Measurements from ENCODE around the gene B3GNT4. TPM values are rescaled to one million over a fixed set of nuclear protein-coding genes. Genes with fewer than 3 reads are reported as not detected.
"Not testable (repeated sequence)": the region's sequence is repeated elsewhere in the genome, so short reads cannot be mapped to it uniquely, and the experiment has no call there.

Gene B3GNT4
- total and polyA plus RNA-seq, 2 donors from 2014 or later, result 0.35 to 8.0 TPM

DNA sequence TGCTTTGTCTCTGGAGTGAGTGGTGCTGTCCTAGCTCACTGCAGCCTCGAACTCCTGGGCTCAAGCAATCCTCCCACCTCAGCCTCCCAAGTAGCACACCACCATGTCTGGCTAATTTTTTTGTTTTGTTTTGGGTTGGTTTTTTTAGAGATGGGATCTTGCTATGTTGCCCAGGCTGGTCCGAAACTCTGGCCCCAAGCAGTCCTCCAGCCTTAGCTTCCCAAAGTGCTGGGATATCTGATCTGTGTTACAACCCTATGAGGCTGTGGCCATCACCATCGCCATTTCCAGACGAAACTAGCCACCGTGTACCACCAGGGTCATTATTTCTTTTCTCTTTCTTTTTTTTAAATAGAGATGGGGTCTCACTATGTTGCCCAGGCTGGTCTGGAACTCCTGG, 32.1 kb upstream of the B3GNT4 start:
- Histone ChIP-seq H3K4me1 (ENCODE audit: control insufficient read depth in 2 of 3, insufficient read depth in 2 of 3, low read depth in 1 of 3, low read length in 3 of 3) (no peaks in the 10 kb centered on the region), H3K9me3 (ENCODE audit: control insufficient read depth in 2 of 3, insufficient read depth in 1 of 3, low read length in 3 of 3) (no peaks in the 10 kb centered on the region), H3K36me3 (ENCODE audit: control insufficient read depth in 2 of 3, insufficient read depth in 3 of 3, low read length in 3 of 3) (no peaks in the 10 kb centered on the region), H3K9ac (ENCODE audit: low read length in 3 of 3) (no peak overlapping the region), H3K27ac (ENCODE audit: low read depth in 2 of 2, low read length in 2 of 2) (no peak overlapping the region), H3K4me3 (ENCODE audit: low read length in 3 of 3) (no peak overlapping the region), H3K27me3 (ENCODE audit: control insufficient read depth, insufficient read depth, low read length) (no peaks in the 10 kb centered on the region)
- DNase-seq, result no peak
- FAIRE-seq, result no peak
- intact Hi-C loops (cut with DNase I), result no loop called here
- TF ChIP-seq, protein P1, sequence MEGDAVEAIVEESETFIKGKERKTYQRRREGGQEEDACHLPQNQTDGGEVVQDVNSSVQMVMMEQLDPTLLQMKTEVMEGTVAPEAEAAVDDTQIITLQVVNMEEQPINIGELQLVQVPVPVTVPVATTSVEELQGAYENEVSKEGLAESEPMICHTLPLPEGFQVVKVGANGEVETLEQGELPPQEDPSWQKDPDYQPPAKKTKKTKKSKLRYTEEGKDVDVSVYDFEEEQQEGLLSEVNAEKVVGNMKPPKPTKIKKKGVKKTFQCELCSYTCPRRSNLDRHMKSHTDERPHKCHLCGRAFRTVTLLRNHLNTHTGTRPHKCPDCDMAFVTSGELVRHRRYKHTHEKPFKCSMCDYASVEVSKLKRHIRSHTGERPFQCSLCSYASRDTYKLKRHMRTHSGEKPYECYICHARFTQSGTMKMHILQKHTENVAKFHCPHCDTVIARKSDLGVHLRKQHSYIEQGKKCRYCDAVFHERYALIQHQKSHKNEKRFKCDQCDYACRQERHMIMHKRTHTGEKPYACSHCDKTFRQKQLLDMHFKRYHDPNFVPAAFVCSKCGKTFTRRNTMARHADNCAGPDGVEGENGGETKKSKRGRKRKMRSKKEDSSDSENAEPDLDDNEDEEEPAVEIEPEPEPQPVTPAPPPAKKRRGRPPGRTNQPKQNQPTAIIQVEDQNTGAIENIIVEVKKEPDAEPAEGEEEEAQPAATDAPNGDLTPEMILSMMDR (IDR thresholded peaks at IDR 0.05; ENCODE audit: borderline replicate concordance, extremely low read depth, insufficient read depth), result no peak

GRCh38 chr12:122172262-122172939, 31.1 kb upstream of the B3GNT4 start:
- no peak for DNase-seq
- H3K4me3 ChIP-seq (ENCODE audit: low read length in 3 of 3), result no peak overlapping the region
- no peak overlapping the region for H3K9ac ChIP-seq (ENCODE audit: low read length in 3 of 3)
- no peaks in the 10 kb centered on the region for H3K9me3 ChIP-seq (ENCODE audit: control insufficient read depth in 2 of 3, insufficient read depth in 1 of 3, low read length in 3 of 3)
- H3K4me1 ChIP-seq (ENCODE audit: control insufficient read depth in 2 of 3, insufficient read depth in 2 of 3, low read depth in 1 of 3, low read length in 3 of 3), result no peaks in the 10 kb centered on the region
- H3K27me3 ChIP-seq (ENCODE audit: control insufficient read depth, insufficient read depth, low read length), result no peaks in the 10 kb centered on the region
- intact Hi-C loops (cut with DNase I), result no loop called here
- no peaks in the 10 kb centered on the region for H3K36me3 ChIP-seq (ENCODE audit: control insufficient read depth in 2 of 3, insufficient read depth in 3 of 3, low read length in 3 of 3)
- H3K27ac ChIP-seq (ENCODE audit: low read depth in 2 of 2, low read length in 2 of 2), result no peak overlapping the region
- TF ChIP-seq, protein P1 (IDR thresholded peaks at IDR 0.05; ENCODE audit: borderline replicate concordance, extremely low read depth, insufficient read depth), result no peak
- FAIRE-seq, result no peak

DNA sequence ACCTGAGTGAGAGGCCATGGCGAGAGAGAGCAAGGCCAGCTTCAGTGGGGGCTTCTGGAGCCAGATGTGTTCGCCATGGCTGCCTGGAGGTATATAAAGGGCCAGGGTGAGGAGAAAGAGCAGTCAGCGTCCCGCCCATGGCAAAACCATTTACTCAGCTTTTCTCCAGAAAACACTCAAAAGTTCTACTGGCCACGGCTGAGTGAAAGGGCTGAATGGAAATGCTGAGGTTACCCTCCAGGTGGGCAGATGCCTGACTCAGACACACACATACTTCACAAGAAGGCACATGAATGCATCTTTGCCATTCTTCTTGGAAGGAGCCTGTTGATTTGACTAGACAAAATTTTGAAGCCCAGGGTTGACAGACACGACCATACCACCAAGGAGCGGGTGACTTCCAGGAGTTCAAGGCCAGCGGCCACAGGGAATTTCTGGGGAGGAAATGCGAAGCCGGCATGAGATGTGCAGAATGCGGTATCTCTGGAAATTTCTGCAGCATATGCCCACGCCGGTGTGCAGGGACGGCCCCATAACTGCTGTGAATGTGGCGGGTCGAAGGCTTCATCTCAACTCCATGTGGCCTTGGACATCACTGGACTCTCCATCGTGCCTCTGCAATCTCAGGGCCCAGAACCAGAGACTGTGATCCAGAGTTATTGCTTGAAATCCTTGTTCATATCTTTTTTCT, 29.2 kb upstream of the B3GNT4 start, which contains the start of gene IL31:
Gene IL31, minus strand, starts transcription at position 67 of the 691 bp plus-strand sequence. Its CDS starts 49 bp downstream, at position 18.
- H3K27ac ChIP-seq (ENCODE audit: low read depth in 2 of 2, low read length in 2 of 2), result no peak within 1 kb of the TSS
- TF ChIP-seq, protein P1 (IDR thresholded peaks at IDR 0.05; ENCODE audit: borderline replicate concordance, extremely low read depth, insufficient read depth), result no peak
- intact Hi-C loops (cut with DNase I), result no loop called here
- no peak within 1 kb of the TSS for H3K4me3 ChIP-seq (ENCODE audit: low read length in 3 of 3)
- DNase-seq (no peak), FAIRE-seq (no peak)
- H3K36me3 ChIP-seq (ENCODE audit: control insufficient read depth in 2 of 3, insufficient read depth in 3 of 3, low read length in 3 of 3), result no peaks in the 10 kb centered on the region
- no peak within 1 kb of the TSS for H3K9ac ChIP-seq (ENCODE audit: low read length in 3 of 3)
- H3K27me3 ChIP-seq (ENCODE audit: control insufficient read depth, insufficient read depth, low read length), result no peaks in the 10 kb centered on the region
- no peaks in the 10 kb centered on the region for H3K9me3 ChIP-seq (ENCODE audit: control insufficient read depth in 2 of 3, insufficient read depth in 1 of 3, low read length in 3 of 3)
- no peaks in the 10 kb centered on the region for H3K4me1 ChIP-seq (ENCODE audit: control insufficient read depth in 2 of 3, insufficient read depth in 2 of 3, low read depth in 1 of 3, low read length in 3 of 3)

DNA sequence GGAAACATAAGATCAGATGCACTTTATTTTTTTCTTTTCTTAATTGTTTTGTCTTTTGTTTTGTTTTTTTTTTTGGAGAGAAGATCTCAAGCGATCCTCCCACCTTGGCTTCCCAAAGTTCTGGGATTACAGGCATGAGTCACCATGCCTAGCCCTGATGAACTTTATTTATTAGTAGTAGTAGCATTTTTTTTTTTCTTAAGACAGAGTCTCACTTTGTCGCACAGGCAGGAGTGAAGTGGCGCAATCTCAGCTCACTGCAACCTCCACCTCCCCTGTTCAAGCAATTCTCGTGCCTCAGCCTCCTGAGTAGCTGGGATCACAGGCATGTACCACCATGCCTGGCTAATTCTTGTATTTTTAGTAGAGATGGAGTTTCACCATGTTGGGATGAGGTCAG, 27.0 kb upstream of the B3GNT4 start:
- H3K9me3 ChIP-seq (ENCODE audit: control insufficient read depth in 2 of 3, insufficient read depth in 1 of 3, low read length in 3 of 3); FAIRE-seq; H3K4me3 ChIP-seq (ENCODE audit: low read length in 3 of 3); H3K27me3 ChIP-seq (ENCODE audit: control insufficient read depth, insufficient read depth, low read length); H3K9ac ChIP-seq (ENCODE audit: low read length in 3 of 3); H3K36me3 ChIP-seq (ENCODE audit: control insufficient read depth in 2 of 3, insufficient read depth in 3 of 3, low read length in 3 of 3); H3K27ac ChIP-seq (ENCODE audit: low read depth in 2 of 2, low read length in 2 of 2); DNase-seq; H3K4me1 ChIP-seq (ENCODE audit: control insufficient read depth in 2 of 3, insufficient read depth in 2 of 3, low read depth in 1 of 3, low read length in 3 of 3); intact Hi-C loops (cut with DNase I): not testable (repeated sequence)

Data from kidney (tissue), 14 donors.